Myocyte (in vitro differentiated cells): Measurements from ENCODE around the gene TMBIM6. TPM values are rescaled to one million over a fixed set of nuclear protein-coding genes. Genes with fewer than 3 reads are reported as not detected.

Experiments
- DNase-seq: peaks from one replicate; pipeline ENCODE4 v3.0.0-alpha.2; 2012; ENCODE audit warnings: low read depth
- total RNA-seq: library from RNA; depleted of rRNA; stranded (reverse); fragments of >200 nt; gene quantifications from 2 replicates; pipeline ENCODE4 v1.2.3, GENCODE V29; 2014

Gene TMBIM6
- total RNA-seq, 1 donor from 2014 or later = 361 TPM

DNA sequence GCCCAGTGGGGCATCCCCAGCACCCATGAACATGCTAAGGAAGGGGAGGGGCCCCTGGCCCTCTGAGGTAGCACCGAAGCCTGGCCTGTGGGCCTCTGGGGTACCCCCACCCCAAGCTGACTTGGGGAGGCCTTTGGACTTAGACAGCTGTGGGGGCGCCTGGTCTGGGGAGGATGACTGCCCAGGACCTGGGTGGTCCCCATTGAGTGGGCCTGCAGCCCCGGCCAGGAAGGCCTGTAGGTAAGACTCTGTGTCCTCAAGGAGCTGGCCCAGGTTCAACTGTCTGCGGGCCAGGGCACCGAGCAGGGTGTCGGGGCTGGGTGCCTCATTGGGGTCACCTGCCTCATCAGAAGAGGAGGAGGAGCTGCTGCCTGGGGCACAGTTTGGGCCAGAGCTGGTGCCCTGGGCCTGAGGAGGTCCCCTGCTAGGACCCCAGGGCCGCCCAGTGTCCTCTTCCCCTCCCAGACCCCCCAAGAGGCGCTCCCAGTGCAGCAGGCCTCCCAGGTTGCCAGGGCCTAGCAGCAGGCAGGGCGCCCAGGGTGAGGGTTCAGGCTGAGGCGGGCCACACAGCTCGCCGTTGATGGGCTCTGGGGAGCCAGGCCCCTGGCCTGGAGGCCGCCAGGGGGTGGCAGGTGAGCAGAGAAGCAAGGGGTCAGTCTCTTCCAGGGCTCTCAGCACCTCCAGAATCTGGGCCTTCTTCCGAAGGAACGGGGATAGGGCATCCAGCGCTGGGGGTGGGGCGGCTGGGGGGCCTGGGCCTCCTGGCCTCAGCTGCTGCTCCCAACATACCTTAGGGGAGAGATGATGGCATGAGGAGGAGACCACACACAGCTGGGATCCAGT is 55.5 kb downstream of the TMBIM6 start:
- DNase-seq = no peak

DNA sequence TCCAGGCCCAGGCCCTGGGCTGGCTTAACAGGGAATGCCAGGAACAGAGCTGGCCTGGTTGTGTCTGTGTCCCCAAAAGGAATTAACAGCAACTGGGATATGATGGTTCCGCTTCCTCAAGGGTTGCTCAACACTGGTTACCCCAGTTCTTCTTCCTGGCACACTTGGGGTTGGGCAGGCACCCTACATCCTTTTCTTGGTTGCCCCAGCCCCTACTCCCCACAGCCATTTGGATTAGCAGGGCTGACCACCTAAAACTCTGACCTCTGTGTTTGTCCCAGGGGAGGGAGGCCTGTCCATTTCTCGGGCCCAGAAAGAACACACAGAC is 56.1 kb downstream of the TMBIM6 start:
- DNase-seq = peak; percentile 71

DNA sequence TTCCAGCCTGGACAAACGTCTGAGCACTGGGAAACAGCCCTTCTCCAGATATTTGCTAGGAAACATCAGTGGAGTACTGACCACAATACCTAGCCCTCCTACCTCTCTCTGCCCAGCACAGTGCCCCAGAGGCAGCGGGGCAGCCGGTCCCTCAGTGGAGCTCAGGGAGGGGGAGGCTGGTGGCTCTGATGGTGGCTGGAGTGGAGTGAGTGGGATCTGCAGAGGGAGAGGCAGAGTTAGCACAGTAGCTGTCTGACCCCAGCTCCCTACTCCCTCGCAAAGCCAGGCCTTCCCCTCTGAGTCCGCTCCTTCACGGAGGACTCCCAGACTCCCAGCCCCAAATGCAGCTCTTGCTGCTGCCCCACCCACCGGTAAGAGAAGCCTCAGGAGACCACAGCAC is 56.9 kb downstream of the TMBIM6 start:
- no peak for DNase-seq

DNA sequence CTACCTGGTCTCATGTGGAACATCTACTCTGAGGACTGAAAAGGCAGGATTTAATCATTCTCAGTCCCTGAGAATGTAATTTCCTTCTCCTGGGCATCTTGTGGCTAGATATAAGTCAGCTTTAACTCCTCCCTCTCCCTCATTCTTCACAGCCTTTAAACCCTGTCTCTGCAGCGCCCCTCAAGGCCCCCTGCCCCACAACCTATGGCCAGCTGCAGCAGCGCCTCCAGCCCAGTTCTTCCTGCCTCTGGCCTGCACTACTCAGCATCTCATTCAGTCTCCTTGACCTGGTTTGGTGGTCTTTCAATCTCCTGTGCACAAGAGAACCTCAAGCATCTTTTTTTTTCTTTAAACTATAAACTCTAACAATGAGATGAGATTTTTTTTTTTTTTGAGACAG is 57.6 kb downstream of the TMBIM6 start:
- DNase-seq = no peak

DNA sequence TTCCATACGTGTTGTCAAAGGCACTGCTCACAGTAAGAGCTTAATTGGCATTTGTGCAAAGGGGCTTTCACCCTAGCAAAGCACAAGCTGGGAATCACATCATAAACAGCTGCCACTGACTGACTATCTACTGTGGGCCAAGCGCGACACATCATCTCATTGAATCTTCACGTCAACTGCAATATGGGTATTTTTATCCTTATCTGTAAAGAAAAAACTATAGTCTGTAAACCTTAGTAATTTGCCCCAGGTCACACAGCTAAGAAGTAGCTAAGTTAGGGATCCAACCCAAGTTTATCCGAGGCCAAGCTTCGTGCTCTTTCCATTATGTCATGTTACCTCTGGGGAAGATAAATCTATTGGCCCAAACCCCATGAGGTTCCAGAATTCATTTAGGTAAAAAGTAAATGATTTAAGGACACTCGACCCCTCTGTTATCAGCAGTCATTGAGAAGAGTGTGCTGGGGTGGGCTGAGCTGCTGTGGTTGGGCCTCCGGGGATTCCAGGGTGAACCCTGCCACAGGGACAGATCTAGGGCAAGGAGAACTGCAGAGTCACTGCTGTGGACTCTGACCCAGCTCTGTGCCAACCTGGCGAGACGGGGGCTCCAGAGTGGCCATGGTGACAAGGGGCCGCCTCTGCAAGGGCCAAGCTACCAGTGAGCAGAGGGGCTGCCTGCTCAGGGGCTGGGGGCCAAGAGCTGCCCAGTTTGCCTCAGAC is 59.2 kb downstream of the TMBIM6 start:
- no peak for DNase-seq

DNA sequence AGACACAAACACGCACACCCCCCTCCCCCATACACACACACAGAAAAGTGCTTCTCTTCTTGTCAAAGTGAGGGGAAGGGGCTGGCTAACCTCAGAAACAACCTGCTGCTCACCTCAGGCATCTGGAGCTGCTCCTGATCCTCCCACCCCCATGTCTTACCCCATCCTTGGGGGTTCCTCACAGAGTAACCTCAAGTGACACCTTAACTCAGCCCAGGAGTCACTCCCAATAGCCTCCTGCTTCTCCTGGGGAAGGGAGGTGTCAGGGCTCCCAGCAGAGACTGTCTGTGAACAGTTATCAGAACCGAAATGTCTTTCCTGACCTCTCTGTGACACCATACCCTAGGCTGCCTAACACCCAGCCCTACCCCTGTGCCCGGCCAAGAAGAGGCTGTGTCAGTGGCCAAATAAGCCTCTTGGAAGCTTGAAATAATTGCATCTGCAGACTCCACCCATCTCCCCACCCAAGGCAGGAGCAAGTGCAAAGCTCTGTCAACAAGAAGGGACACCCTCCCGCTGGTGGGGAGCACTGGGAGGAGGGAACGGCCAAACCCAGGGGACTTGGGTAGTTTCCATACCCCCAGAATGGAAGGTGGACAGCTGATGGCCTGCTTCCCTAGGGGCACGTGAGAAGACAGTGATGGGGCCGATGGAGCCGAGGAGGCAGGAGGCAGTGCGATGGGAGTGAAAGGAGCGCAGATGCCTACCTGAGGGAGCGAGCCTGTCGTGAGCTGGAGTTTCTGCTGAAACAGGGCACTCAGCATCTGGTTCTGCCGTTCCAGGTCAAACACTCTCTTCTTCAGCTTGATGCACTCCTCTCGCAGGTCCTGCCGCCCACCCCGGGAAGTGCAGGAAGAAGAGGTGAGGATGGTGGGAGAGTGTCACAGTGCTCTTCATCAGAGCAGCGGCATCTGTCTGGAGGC is 60.0 kb downstream of the TMBIM6 start:
- DNase-seq = peak; percentile 53

DNA sequence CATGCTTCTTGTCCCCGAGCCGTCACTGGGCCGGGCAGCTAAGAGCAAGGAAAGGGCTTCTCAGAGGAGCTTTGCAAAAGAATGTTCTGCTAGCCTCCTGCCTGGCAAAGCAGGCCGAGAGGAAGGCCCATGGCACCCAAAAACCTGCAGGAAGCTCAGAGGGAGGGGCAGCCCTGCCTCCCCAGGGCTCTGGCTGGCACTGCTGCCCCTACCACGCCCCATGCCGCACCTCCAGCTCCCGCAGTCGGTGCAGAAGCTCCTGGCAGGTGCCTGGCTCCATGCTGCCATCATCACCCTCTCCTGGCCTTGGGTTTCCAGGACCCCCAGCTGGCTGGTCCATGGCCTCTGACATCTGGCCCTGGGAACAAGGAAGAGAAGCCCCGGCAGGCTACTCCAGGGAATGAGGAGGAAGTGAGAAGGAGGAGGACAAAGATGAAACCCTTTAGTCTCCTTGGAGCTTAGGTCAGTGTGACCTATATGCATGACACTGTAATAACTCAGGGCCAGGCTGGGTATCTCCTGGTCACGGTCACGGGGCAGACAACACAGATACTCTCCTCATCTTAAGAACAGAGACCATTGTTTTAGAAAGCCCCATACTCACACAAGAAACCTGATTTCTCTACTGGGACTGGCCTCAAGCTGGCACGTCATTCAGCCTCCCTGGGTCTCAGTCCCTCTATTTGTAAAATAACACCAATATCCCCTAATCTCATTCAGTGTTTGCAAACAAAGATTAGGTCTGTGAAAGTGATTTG is 62.5 kb downstream of the TMBIM6 start:
- DNase-seq = no peak

DNA sequence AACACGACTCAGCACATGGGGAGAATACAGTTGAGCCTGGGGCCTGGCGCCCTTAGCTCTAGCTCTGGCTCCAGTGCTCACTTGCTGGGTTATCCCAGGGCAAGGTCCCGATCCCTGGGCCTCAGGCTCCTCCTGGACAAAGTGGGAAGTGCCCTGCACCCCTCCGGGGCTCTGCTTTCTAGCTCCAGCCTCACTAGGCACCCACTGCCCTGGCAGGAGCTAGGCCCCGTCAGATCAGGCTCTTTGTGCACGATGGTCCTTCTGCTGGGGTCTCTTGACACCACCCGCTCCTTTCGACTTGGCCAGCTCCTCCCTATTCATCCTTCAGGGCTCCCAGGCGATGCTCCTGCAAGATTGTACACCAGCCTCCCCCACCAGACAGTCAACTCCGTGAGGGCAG is 63.5 kb downstream of the TMBIM6 start:
- DNase-seq = no peak

DNA sequence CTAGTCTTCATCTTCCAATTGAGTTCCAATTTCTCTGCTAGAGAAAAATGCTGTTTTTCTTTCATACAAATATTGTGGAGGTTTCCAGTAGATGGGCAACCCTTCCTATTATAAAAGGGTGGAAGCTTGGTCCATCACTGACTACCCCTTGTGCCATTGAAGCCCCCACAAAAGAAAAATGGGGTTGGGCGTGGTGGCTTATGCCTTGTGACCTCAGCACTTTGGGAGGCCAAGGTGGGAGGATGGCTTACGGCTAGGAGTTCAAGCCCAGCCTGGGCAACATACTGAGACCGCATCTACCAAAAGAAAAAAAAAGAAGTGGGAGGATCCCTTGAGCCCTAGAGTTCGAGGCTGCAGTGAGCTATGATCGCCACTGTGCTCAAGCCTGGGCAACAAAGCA is 64.1 kb downstream of the TMBIM6 start:
- no peak for DNase-seq

DNA sequence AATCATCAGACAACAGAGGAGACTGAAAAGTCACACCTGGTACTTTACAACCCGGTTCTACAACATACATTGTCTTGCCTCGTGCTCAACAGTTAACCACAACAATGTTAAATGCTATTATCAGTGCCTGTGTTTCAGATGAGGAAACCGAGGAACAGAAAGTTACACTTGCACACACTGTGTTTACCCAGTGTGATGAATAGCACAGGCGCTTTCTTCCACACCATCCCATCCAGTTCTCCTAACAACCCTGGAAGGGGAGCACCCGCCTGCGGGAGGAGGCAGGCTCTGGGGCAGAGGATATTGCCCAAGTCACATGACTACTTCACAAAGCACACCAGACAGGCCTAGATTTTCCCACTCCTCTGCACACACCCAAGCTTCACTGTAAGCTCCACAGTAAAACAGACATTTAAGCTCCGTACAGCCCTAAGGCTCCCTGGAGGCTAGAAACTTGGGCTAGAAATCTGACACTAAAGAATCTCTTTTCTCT is 65.0 kb downstream of the TMBIM6 start:
- DNase-seq = no peak

DNA sequence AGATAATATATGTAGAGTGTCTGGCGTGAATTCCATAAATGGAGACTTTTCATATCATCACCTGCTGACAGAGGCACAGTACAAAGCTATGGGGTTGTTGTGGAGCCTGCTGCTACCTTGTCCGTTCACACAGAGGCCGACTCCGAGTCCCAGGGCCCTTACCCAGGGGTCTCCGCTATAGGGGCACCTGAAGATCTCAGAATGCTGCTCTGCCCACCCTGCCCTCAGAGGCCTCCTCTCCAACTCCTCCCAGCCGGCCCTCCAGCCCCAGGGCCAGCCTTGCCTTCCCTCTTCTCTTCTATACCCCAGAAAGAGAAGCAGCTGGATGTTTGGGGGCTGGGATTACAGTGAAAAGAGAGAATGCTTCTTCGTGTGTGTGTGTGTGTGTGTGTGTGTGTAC is 65.5 kb downstream of the TMBIM6 start:
- DNase-seq = no peak

DNA sequence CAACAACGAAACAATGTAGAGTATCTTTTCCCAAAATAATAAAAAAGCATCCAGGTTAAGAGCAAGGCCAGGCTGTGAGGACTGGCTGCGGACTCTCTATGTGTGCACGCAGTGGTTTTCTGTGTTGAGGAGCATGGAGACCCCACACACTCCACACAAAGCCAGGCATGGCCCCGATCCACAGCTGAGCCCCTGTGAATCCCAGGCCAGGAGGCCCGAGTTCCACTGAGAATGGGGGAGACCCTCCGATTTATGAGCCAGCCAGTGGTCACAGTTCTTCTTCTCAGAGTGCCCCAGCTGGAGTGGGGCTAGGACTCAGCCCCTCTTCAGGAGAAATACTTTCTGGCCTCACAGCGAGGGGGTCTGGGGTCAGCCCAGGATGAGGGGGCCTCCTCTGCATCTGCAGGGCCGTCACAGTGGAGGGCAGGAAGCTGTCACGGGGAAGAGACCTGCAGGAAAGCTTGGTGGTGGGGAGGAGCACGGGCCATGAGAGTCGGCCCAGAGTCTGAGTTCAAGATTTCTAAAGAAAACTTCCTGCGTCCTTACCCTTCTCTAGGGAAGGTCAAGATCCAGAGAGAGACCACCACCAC is 66.7 kb downstream of the TMBIM6 start:
- no peak for DNase-seq

DNA sequence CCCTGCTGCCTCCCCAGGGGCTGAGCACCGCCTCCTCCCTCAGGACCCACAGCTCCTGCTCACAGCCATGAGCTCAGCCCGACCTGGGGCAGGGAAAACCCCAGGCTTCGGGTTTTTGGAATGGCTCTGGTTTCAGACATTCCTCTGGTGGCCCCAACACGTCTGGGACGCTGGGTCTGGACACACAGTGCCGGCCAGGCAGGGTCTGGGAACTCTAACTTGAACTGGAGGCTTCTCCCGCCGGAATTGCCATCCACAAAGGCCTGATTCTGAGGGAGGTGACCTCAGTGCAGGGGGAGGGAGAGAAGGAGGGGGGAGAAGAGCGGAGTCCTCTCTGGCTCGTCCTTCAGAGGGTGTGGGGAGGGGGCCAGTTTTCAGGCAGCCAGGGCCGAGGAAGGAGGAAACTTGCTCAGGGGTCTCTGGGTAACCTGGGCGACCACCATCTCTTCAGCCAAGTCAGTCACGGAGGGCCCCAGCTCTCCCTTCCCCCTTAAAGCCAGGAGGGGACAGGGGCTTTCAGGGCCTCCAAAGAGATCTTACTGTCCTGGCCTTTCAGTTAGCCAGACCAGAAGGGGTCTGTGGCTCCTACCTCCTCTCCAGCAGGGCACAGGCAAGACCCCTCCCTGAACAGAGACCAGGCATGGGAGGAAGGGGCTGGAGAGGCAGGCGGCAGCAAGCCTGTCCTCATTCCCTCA is 67.5 kb downstream of the TMBIM6 start:
- DNase-seq = peak; percentile 84

DNA sequence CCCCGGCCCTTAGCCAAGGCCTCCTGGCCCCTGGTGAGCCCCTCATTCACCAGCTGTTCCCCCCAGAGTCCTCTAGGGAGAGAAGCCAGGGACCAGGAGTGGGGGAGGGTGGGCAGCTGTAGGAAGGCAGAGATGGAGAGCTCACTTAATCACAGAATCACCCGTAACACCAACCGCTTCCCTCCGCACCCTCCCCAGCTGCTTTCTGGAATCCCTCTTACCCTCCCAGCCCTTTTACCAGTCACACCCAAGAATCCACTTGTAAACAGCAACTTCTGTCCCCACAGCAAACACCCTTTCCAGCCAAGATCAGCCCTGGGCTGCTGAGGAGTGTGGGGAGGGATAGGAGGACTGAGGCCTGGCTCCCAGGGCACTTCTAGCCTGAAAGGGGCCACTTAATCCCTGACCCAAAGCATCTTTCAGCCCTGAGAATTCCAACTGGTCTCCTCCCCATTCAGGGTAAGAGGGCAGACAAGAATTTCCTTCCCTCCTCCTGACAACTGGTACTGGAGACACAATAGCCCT is 68.1 kb downstream of the TMBIM6 start:
- peak; percentile 98 for DNase-seq

DNA sequence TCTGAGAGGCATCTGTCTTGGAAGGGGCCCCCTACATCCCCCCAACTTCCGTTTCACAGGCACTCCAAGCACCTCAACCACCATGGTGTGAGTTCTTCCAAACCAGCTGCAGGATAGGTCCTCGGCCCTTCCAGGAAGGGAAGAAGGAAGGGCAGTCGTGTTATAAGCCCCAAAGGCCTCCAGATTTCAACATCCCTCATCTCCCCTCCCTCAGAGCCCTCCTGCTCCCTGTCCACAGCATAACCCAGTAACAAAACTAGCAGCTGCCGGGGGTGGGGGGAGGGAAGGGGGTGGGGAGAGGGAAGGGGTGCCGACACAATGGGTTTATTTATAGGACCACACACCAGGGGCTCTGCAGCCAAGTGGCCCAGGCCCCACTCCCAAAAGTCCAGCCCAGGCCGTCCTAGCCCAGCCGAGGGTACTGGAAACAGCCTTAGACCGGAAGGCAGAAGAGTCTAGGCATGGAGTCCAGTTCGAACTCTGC is 68.6 kb downstream of the TMBIM6 start:
- DNase-seq = no peak

DNA sequence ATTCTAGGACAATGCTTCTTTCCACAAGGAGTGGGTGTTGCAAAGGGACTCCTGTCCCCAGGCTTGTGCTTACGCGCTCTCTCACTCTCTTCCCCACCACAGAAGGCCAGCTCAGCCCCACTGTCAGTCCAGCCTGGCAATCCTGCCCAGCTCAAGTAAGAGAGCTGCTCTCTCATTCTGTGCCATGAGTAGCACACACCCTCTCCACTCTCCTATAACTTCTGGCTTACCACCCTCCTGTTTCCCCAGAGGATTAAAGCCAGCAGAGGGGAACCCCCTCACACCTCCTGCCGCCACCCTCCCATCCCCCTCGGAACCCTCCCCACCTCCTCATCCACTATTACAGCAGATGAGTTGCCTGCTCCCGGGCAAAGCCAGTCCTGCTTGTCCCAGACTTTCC is 69.8 kb downstream of the TMBIM6 start:
- DNase-seq = peak; percentile 65

DNA sequence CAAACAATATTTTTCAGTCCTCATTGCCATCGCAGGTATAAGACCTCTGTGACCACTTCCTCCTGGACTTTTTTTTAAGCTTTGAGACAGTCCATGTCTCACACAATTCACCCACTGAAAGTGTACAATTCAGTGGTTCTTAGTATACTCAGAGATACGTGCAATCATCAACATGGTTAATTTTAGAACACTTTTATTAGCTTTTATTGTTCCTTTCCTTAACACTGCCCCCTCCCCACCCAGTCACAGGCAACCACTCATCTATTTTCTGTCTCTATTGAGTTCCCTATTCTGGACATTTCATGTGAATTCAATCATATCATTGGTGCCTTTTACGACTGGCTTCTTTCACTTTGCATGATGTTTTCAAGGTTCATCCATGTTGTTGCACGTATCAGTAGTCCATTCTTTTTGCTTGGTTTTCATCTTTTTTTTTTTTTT is 70.6 kb downstream of the TMBIM6 start:
- DNase-seq = no peak

DNA sequence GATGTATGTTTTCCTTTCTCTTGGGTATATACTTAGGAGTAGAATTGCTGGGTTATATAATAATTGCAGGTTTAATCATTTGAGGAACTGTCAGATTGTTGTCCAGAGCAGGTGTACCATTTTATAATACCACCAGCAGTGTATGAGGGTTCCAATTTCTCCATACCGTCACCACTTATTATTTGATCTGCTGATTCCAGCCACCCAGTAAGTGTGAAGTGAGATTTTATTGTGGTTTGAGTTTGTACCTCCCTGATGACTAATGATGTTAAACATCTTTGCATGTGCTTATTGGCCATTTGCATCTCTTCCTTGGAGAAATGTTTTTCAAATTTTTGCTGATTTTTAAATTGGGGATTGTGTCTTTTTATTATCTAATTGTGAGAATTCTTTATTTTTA is 71.8 kb downstream of the TMBIM6 start:
- peak; percentile 77 for DNase-seq
